A549 (cell line): Measurements from ENCODE around the gene C3orf22.

Source experiments
- CEBPB ChIP-seq, 2 experiments: fragments of >200 bp in 1 of 2; sonication (Bioruptor Twin) in 1 of 2; formaldehyde crosslinking in 1 of 2; IDR thresholded peaks; 2 replicates each; pipeline ENCODE4 v1.6.1; 2012 to 2016
- CHD4 ChIP-seq: fragments of 200-600 bp; sonication (generic); IDR thresholded peaks from 2 replicates; pipeline ENCODE4 v1.6.1; 2016; ENCODE audit warnings: antibody characterized with exemption, mild to moderate bottlenecking, borderline replicate concordance
- CTCF ChIP-seq: fragments of >200 bp; sonication (Bioruptor Twin); formaldehyde crosslinking; IDR thresholded peaks from 3 replicates; pipeline ENCODE4 v1.5.1; 2016
- EHMT2 ChIP-seq: fragments of 200-600 bp; sonication (generic); IDR thresholded peaks from 2 replicates; pipeline ENCODE4 v1.6.1; 2016; ENCODE audit warnings: antibody characterized with exemption, low read depth, mild to moderate bottlenecking, moderate library complexity
- EP300 ChIP-seq, 2 experiments: fragments of >200 bp; sonication (Bioruptor Twin); formaldehyde crosslinking; IDR thresholded peaks; 2 replicates in 1 of 2; 3 replicates in 1 of 2; pipeline ENCODE4 v1.6.1; 2016 to 2017
- FOXS1 ChIP-seq: fragments of 250-450 bp; sonication (Bioruptor Pico); IDR thresholded peaks from 2 replicates; pipeline ENCODE4 v1.5.0; 2020; ENCODE audit warnings: mild to moderate bottlenecking, moderate library complexity
- JUNB ChIP-seq: fragments of >200 bp; sonication (Bioruptor Twin); formaldehyde crosslinking; IDR thresholded peaks from 2 replicates; pipeline ENCODE4 v1.6.1; 2016
- MAZ ChIP-seq: fragments of 150-350 bp; IDR thresholded peaks from 2 replicates; pipeline ENCODE4 v1.6.1; 2014; ENCODE audit warnings: antibody characterized with exemption, low read depth, low read length, borderline replicate concordance
- POLR2A ChIP-seq: IDR thresholded peaks from 2 replicates; pipeline ENCODE4 v1.6.1; 2012; ENCODE audit warnings: mild to moderate bottlenecking, low read length
- RAD21 ChIP-seq, 2 experiments: fragments of >200 bp in 1 of 2; sonication (Bioruptor Twin) in 1 of 2; formaldehyde crosslinking in 1 of 2; IDR thresholded peaks in 1 of 2; conservative IDR thresholded peaks in 1 of 2; 2 replicates in 1 of 2; 3 replicates in 1 of 2; pipeline ENCODE4 v1.6.1; 2012 to 2018; ENCODE audit warnings: inconsistent platforms in 1 of 2
- SMC3 ChIP-seq: fragments of >200 bp; sonication (Bioruptor Twin); formaldehyde crosslinking; IDR thresholded peaks from 3 replicates; pipeline ENCODE4 v1.6.1; 2018; ENCODE audit warnings: inconsistent platforms
- TP53 ChIP-seq: fragments of 250-450 bp; sonication (Bioruptor Pico); IDR thresholded peaks from 2 replicates; pipeline ENCODE4 v1.5.0; 2021; ENCODE audit warnings: mild to moderate bottlenecking, moderate library complexity
- USF2 ChIP-seq: fragments of 450-650 bp; IDR thresholded peaks from 2 replicates; pipeline ENCODE4 v1.6.1; 2014; ENCODE audit warnings: antibody characterized with exemption

GRCh38 chr3:126529585-126530170 is 29.1 kb downstream of the C3orf22 start:
- TF ChIP-seq CEBPB (IDR thresholded peaks at IDR 0.05) (no peak), CTCF (no peak), POLR2A (no peak), MAZ (no peak), EP300 (IDR thresholded peaks at IDR 0.05) (no peak), RAD21 (conservative IDR thresholded peaks at IDR 0.05 in 1 of 2, IDR thresholded peaks at IDR 0.05 in 1 of 2) (no peak), TP53 (CRISPR knock-in tag) (no peak), USF2 (no peak), SMC3 (no peak), FOXS1 (CRISPR knock-in tag) (no peak), JUNB (no peak), CHD4 (no peak), EHMT2 (no peak)
